T-helper 17 cell (primary cell): ENCODE data around the gene PRKCH. TPM values are rescaled to one million over a fixed set of nuclear protein-coding genes. Genes with fewer than 3 reads are reported as not detected.
A peak's percentile ranks its signal among the peaks of the same experiment; 100 is the strongest.

ENCODE experiments used
- ATAC-seq: fragments of 150-1000 bp; cut with Tn5 transposase; 2 replicates; pipeline ENCODE4 v1.10.0; 2021; ENCODE audit warnings: mild to moderate bottlenecking, moderate library complexity
- DNase-seq, 3 donors: peaks; one replicate each; pipeline versions ENCODE4 v3.0.0 to v3.0.0-alpha.2; 2020 to 2021
- H3K9me3 ChIP-seq: one replicate; pipeline ENCODE4 v1.7.0; 2013; ENCODE audit warnings: low read length, mild to moderate bottlenecking; ENCODE audit not compliant: control insufficient read depth, poor library complexity, severe bottlenecking
- H3K27ac Mint-ChIP-seq: one replicate; pipeline ENCODE4 v1.8.0; 2022; ENCODE audit warnings: mild to moderate bottlenecking, moderate library complexity, mixed read lengths
- H3K27me3 Mint-ChIP-seq: one replicate; pipeline ENCODE4 v1.8.0; 2022; ENCODE audit warnings: mixed read lengths
- H3K36me3 Mint-ChIP-seq: one replicate; pipeline ENCODE4 v1.8.0; 2022; ENCODE audit warnings: low read depth, mixed read lengths
- H3K4me1 Mint-ChIP-seq: one replicate; pipeline ENCODE4 v1.8.0; 2022; ENCODE audit warnings: mild to moderate bottlenecking, mixed read lengths
- H3K4me3 Mint-ChIP-seq: one replicate; pipeline ENCODE4 v1.8.0; 2022; ENCODE audit warnings: mild to moderate bottlenecking, moderate library complexity, mixed read lengths
- total RNA-seq, 4 donors: library from RNA in 2 of 4; stranded (reverse) in 2 of 4; gene quantifications; one replicate each; pipeline ENCODE4 v1.2.3 and lab custom pipeline; 2022 to 2026

PRKCH gene
- total RNA-seq, 2 donors from 2014 or later: 328 to 342 TPM

GRCh38 chr14:61385002-61385685, 63.8 kb downstream of the PRKCH start:
- H3K27me3 Mint-ChIP-seq: no peaks in the 10 kb centered on the region
- peak in 2 of 3 donors; percentile 29 to 41 for DNase-seq
- H3K36me3 Mint-ChIP-seq: peaks cover 2% of the 10 kb centered on the region
- H3K4me3 Mint-ChIP-seq: no peak overlapping the region
- H3K4me1 Mint-ChIP-seq: peaks cover 32% of the 10 kb centered on the region
- H3K9me3 ChIP-seq: no peaks in the 10 kb centered on the region
- ATAC-seq: peak; percentile 76
- no peak overlapping the region for H3K27ac Mint-ChIP-seq

- ATAC-seq: no peak
- Mint-ChIP-seq H3K4me3 (no peak overlapping the region), H3K27ac (no peak overlapping the region), H3K4me1 (peaks cover 31% of the 10 kb centered on the region), H3K27me3 (no peaks in the 10 kb centered on the region), H3K36me3 (peaks cover 2% of the 10 kb centered on the region)
- DNase-seq: no peak
- no peaks in the 10 kb centered on the region for H3K9me3 ChIP-seq
Observed at GRCh38 chr14:61386173-61386772, 64.9 kb downstream of the PRKCH start.

- Mint-ChIP-seq H3K36me3 (peaks cover 2% of the 10 kb centered on the region), H3K27ac (no peak overlapping the region), H3K4me1 (peaks cover 31% of the 10 kb centered on the region), H3K27me3 (no peaks in the 10 kb centered on the region), H3K4me3 (no peak overlapping the region)
- DNase-seq: no peak
- no peaks in the 10 kb centered on the region for H3K9me3 ChIP-seq
- ATAC-seq: no peak
Observed at GRCh38 chr14:61387076-61387475, 65.7 kb downstream of the PRKCH start.

- peak; percentile 65 for ATAC-seq
- no peak overlapping the region for H3K4me3 Mint-ChIP-seq
- H3K27me3 Mint-ChIP-seq: no peaks in the 10 kb centered on the region
- H3K4me1 Mint-ChIP-seq: peaks cover 36% of the 10 kb centered on the region
- no peak for DNase-seq
- no peaks in the 10 kb centered on the region for H3K9me3 ChIP-seq
- peaks cover 6% of the 10 kb centered on the region for H3K36me3 Mint-ChIP-seq
- H3K27ac Mint-ChIP-seq: no peak overlapping the region
Observed at GRCh38 chr14:61388173-61388975, 67.0 kb downstream of the PRKCH start.

GRCh38 chr14:61388976-61389576, 67.7 kb downstream of the PRKCH start:
- Mint-ChIP-seq H3K36me3 (peaks cover 6% of the 10 kb centered on the region), H3K27me3 (no peaks in the 10 kb centered on the region), H3K4me1 (peaks cover 42% of the 10 kb centered on the region), H3K4me3 (peak overlapping the region; percentile 86), H3K27ac (no peak overlapping the region)
- ATAC-seq (no peak), DNase-seq (no peak)
- H3K9me3 ChIP-seq: no peaks in the 10 kb centered on the region

GRCh38 chr14:61391119-61391518, 69.7 kb downstream of the PRKCH start:
- Mint-ChIP-seq H3K36me3 (peaks cover 6% of the 10 kb centered on the region), H3K4me1 (peaks cover 55% of the 10 kb centered on the region), H3K27ac (no peak overlapping the region)

GRCh38 chr14:61392297-61392696, 70.9 kb downstream of the PRKCH start:
- no peak overlapping the region for H3K27ac Mint-ChIP-seq
- peaks cover 67% of the 10 kb centered on the region for H3K4me1 Mint-ChIP-seq
- H3K27me3 Mint-ChIP-seq: no peaks in the 10 kb centered on the region
- peaks cover 6% of the 10 kb centered on the region for H3K36me3 Mint-ChIP-seq
- no peaks in the 10 kb centered on the region for H3K9me3 ChIP-seq
- DNase-seq (no peak), ATAC-seq (no peak)
- H3K4me3 Mint-ChIP-seq: no peak overlapping the region

More at GRCh38 chr14:61391119-61391518, 69.7 kb downstream of the PRKCH start:
- Mint-ChIP-seq H3K4me3 (peak overlapping the region; percentile 86), H3K27me3 (no peaks in the 10 kb centered on the region)
- DNase-seq: no peak
- no peaks in the 10 kb centered on the region for H3K9me3 ChIP-seq
- ATAC-seq: no peak

GRCh38 chr14:61394542-61394941, 73.2 kb downstream of the PRKCH start:
- no peaks in the 10 kb centered on the region for H3K9me3 ChIP-seq
- Mint-ChIP-seq H3K27ac (no peak overlapping the region), H3K36me3 (peaks cover 9% of the 10 kb centered on the region), H3K27me3 (no peaks in the 10 kb centered on the region), H3K4me3 (peak overlapping the region; percentile 58), H3K4me1 (peaks cover 82% of the 10 kb centered on the region)
- no peak for ATAC-seq
- no peak for DNase-seq

GRCh38 chr14:61395115-61395725, 73.8 kb downstream of the PRKCH start:
- no peaks in the 10 kb centered on the region for H3K9me3 ChIP-seq
- peak; percentile 20 for ATAC-seq
- Mint-ChIP-seq H3K4me1 (peaks cover 81% of the 10 kb centered on the region), H3K36me3 (peaks cover 9% of the 10 kb centered on the region), H3K27ac (no peak overlapping the region), H3K27me3 (no peaks in the 10 kb centered on the region), H3K4me3 (peak overlapping the region; percentile 58)
- no peak for DNase-seq

- peak; percentile 52 for ATAC-seq
- H3K27ac Mint-ChIP-seq: no peak overlapping the region
- no peaks in the 10 kb centered on the region for H3K27me3 Mint-ChIP-seq
- no peak for DNase-seq
- peaks cover 9% of the 10 kb centered on the region for H3K36me3 Mint-ChIP-seq
- H3K9me3 ChIP-seq: no peaks in the 10 kb centered on the region
- peaks cover 82% of the 10 kb centered on the region for H3K4me1 Mint-ChIP-seq
- peak overlapping the region; percentile 72 for H3K4me3 Mint-ChIP-seq
Observed at GRCh38 chr14:61396279-61396678, 74.9 kb downstream of the PRKCH start.

GRCh38 chr14:61396694-61397093, 75.3 kb downstream of the PRKCH start:
- H3K4me1 Mint-ChIP-seq: peaks cover 82% of the 10 kb centered on the region
- DNase-seq (no peak), ATAC-seq (no peak)
- H3K27me3 Mint-ChIP-seq: no peaks in the 10 kb centered on the region
- peak overlapping the region; percentile 72 for H3K4me3 Mint-ChIP-seq
- H3K9me3 ChIP-seq: no peaks in the 10 kb centered on the region
- H3K27ac Mint-ChIP-seq: no peak overlapping the region
- H3K36me3 Mint-ChIP-seq: peaks cover 9% of the 10 kb centered on the region

GRCh38 chr14:61397615-61398014, 76.2 kb downstream of the PRKCH start:
- Mint-ChIP-seq H3K27ac (no peak overlapping the region), H3K4me3 (peak overlapping the region; percentile 52), H3K4me1 (peaks cover 75% of the 10 kb centered on the region), H3K27me3 (no peaks in the 10 kb centered on the region), H3K36me3 (peaks cover 9% of the 10 kb centered on the region)
- no peaks in the 10 kb centered on the region for H3K9me3 ChIP-seq
- peak; percentile 45 for ATAC-seq
- no peak for DNase-seq

- no peak overlapping the region for H3K27ac Mint-ChIP-seq
- H3K4me1 Mint-ChIP-seq: peaks cover 69% of the 10 kb centered on the region
- ATAC-seq: no peak
- H3K9me3 ChIP-seq: no peaks in the 10 kb centered on the region
- no peak for DNase-seq
- no peaks in the 10 kb centered on the region for H3K27me3 Mint-ChIP-seq
- H3K36me3 Mint-ChIP-seq: peaks cover 5% of the 10 kb centered on the region
- peak overlapping the region; percentile 42 for H3K4me3 Mint-ChIP-seq
Observed at GRCh38 chr14:61398221-61398620, 76.8 kb downstream of the PRKCH start.
